AG04449 (cell line): Measurements from ENCODE around the gene NELL2.

Experiments used
- CTCF ChIA-PET: fragments of 350-600 bp; formaldehyde crosslinking; extraction: SDS; loops from one replicate; lab custom pipeline; 2021; ENCODE audit warnings: antibody characterized with exemption; lab: Yijun Ruan, JAX
- POLR2A ChIA-PET: fragments of 400-600, 350-600 bp; formaldehyde crosslinking; extraction: SDS; loops from one replicate; lab custom pipeline; 2020; ENCODE audit warnings: antibody characterized with exemption, inconsistent platforms; lab: Yijun Ruan, JAX
- DNase-seq: peaks from one replicate; pipeline ENCODE4 v3.0.0-alpha.2; 2010; ENCODE audit warnings: low read depth, low spot score
- H3K4me3 ChIP-seq: 2 replicates; pipeline ENCODE4 v1.5.1; 2011; ENCODE audit warnings: low read depth, mild to moderate bottlenecking, control low read depth, low read length
- CTCF ChIP-seq: IDR thresholded peaks from one replicate; pipeline ENCODE4 v1.5.1; 2011; ENCODE audit warnings: mild to moderate bottlenecking, moderate library complexity, low read length, control low read depth, inconsistent platforms; ENCODE audit not compliant: insufficient read depth; ENCODE audit errors: missing control alignments

NELL2 gene

DNA sequence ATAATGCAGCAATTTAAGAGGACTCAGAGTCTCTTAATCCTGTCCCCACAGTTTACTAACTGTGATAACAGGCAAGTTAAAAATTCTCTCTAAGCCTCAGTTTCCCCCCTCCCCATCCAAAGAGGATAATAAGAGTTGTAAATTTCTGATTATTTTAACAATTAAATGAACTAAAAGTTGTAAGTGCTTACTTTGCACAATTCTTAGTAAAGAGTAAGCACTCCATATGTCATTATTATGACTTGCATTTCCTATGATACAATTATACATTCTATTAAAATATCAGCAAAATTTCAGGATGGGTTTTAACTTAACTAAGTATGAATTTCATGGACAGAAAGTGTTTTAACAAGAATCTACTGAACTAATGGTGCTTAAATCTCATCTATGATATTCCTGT is 80.1 kb downstream of the NELL2 start:
- no peak overlapping the region for H3K4me3 ChIP-seq
- CTCF ChIA-PET = no interaction called here
- DNase-seq = no peak
- TF ChIP-seq CTCF = no peak
- POLR2A ChIA-PET = no interaction called here

DNA sequence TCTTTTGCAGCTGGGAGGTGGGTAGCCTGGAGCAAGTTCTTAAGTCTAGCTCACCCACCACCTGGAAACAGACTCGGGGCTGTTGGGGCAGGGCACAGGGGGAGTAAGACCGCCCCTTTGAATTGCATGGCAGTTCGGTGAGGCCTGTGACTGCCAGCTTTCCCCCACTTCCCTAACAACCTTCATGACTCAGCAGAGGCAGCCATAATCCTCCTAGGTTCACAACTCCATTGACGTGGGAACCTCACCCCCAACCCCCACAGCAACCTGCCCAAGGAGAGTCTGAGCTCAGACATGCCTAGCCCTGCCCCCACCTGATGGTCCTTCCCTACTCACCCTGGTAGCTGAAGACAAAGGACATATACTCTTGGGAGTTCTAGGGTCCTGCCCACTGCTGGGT is 87.4 kb downstream of the NELL2 start:
- ChIA-PET POLR2A (no interaction called here), CTCF (no interaction called here)
- TF ChIP-seq CTCF = no peak
- no peak for DNase-seq
- H3K4me3 ChIP-seq = no peak overlapping the region

- DNase-seq = no peak
- H3K4me3 ChIP-seq = no peak overlapping the region
- ChIA-PET POLR2A (no interaction called here), CTCF (interaction anchor here (0.8 kb wide), 1 partner anchor 12 kb away, joined by 3 read pairs; no protein-coding TSS in a partner anchor)
- TF ChIP-seq CTCF = no peak
These were observed 95.8 kb downstream of the NELL2 start for GRCh38 chr12:44780221-44780790.

- ChIA-PET CTCF (interaction anchor here (0.8 kb wide), 1 partner anchor 11 kb away, joined by 3 read pairs; no protein-coding TSS in a partner anchor), POLR2A (no interaction called here)
- no peak for DNase-seq
- TF ChIP-seq CTCF = no peak
- no peak overlapping the region for H3K4me3 ChIP-seq
These were observed 96.3 kb downstream of the NELL2 start for GRCh38 chr12:44779766-44780165.

GRCh38 chr12:44778863-44779262 is 97.3 kb downstream of the NELL2 start:
- CTCF ChIA-PET = no interaction called here
- POLR2A ChIA-PET = no interaction called here
- DNase-seq = no peak
- TF ChIP-seq CTCF = no peak
- no peak overlapping the region for H3K4me3 ChIP-seq

DNA sequence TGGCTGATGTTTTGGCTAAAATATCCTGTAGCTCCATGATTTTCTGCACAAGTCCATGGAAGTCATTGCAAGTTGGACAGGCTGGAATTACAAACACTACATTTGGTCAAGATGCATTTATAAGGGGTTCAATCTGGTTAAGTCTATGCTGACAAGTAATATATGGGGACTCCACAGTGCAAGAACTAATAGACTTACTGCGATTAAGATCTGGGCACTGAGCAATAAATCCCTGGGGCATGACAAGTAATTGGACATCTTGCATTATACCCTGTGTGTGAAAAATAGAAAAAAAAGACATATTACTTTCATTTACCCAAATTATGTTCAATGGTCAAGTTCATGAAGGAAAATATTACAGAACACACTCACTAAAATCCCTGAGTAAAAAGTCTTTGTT is 99.1 kb downstream of the NELL2 start:
- H3K4me3 ChIP-seq = no peak overlapping the region
- ChIA-PET POLR2A (no interaction called here), CTCF (interaction anchor here (1.0 kb wide), 1 partner anchor 34 kb away, joined by 4 read pairs; no protein-coding TSS in a partner anchor)
- TF ChIP-seq CTCF = no peak
- DNase-seq = no peak
